D721Med (cell line): Measurements from ENCODE around the gene CNTN4.

Experiments used
- DNase-seq: peaks from one replicate; pipeline ENCODE4 v3.0.0; 2011; ENCODE audit warnings: low spot score; ENCODE audit not compliant: insufficient read length
- FAIRE-seq: peaks from 2 replicates; lab custom pipeline; 2011; peaks lifted over from hg19 to GRCh38; lab: Jason Lieb, UNC
- CTCF ChIP-seq: IDR thresholded peaks from 2 replicates; pipeline ENCODE4 v1.5.1; 2012; ENCODE audit warnings: mild to moderate bottlenecking, control low read depth; ENCODE audit not compliant: insufficient read depth; ENCODE audit errors: missing control alignments

The CNTN4 gene

GRCh38 chr3:2938711-2939110 is 840.0 kb downstream of the CNTN4 start:
- FAIRE-seq (no peak), DNase-seq (no peak)
- no peak for TF ChIP-seq CTCF

GRCh38 chr3:2940062-2940461 is 841.4 kb downstream of the CNTN4 start:
- no peak for FAIRE-seq
- DNase-seq: no peak
- TF ChIP-seq CTCF: no peak

GRCh38 chr3:2944628-2945027 is 846.0 kb downstream of the CNTN4 start:
- FAIRE-seq (no peak), DNase-seq (no peak)
- no peak for TF ChIP-seq CTCF

- TF ChIP-seq CTCF: no peak
- no peak for DNase-seq
- FAIRE-seq: no peak
These were observed 846.5 kb downstream of the CNTN4 start for GRCh38 chr3:2945121-2945520.

GRCh38 chr3:2947536-2947935 is 848.9 kb downstream of the CNTN4 start:
- FAIRE-seq: no peak
- TF ChIP-seq CTCF: no peak
- DNase-seq: no peak

- no peak for TF ChIP-seq CTCF
- no peak for FAIRE-seq
- no peak for DNase-seq
These were observed 850.2 kb downstream of the CNTN4 start for GRCh38 chr3:2948882-2949281.

GRCh38 chr3:2950159-2950558 is 851.5 kb downstream of the CNTN4 start:
- DNase-seq (no peak), FAIRE-seq (no peak)
- TF ChIP-seq CTCF: no peak
